ENCODE results near the gene DIO1. TPM values are rescaled to one million over a fixed set of nuclear protein-coding genes. Genes with fewer than 3 reads are reported as not detected.
A peak's percentile ranks its signal among the peaks of the same experiment; 100 is the strongest.

DIO1 gene
- total RNA-seq, 1 experiment from 2014 or later: 0.28 TPM

GRCh38 chr1:53949023-53949990 is 55.3 kb downstream of the DIO1 start:
- H3K27ac ChIP-seq (ENCODE audit: low read length): no peak overlapping the region
- H3K4me1 ChIP-seq (ENCODE audit: control insufficient read depth, insufficient read depth, low read length): peaks cover 26% of the 10 kb centered on the region
- TF ChIP-seq TCF7L2 (IDR thresholded peaks at IDR 0.05; ENCODE audit: low read depth, low read length) (no peak), CTCF (IDR thresholded peaks at IDR 0.05) (peak; percentile 81)
- H3K27me3 ChIP-seq (ENCODE audit: control insufficient read depth, insufficient read depth, low read length): no peaks in the 10 kb centered on the region
- peaks cover 5% of the 10 kb centered on the region for H3K36me3 ChIP-seq (ENCODE audit: control insufficient read depth, insufficient read depth, low read length)
- ChIA-PET POLR2A (interaction anchor here (0.6 kb wide), 1 partner anchor 164 kb away, joined by 3 read pairs; no protein-coding TSS in a partner anchor), CTCF (interaction anchor here (0.6 kb wide), 1 partner anchor 13 kb away, joined by 3 read pairs; no protein-coding TSS in a partner anchor)
- TSS peak; percentile 57 for BruUV-seq (replicated peaks)
- ATAC-seq: no peak
- DNase-seq (ENCODE audit: low read depth, low spot score): no peak
- in situ Hi-C loops (cut with HindIII; ENCODE audit: low pct_unique_long_range_greater_than_20kb, low sequenced_read_pairs) (no loop called here), intact Hi-C loops (cut with micrococcal nuclease; ENCODE audit: unreplicated experiment) (loop anchor here (2.0 to 5.0 kb wide), 2 partner anchors 71 to 87 kb away; no protein-coding TSS in a partner anchor)
- no peaks in the 10 kb centered on the region for H3K9me3 ChIP-seq (ENCODE audit: control insufficient read depth, insufficient read depth, low read depth, low read length)
- H3K4me3 ChIP-seq (ENCODE audit: low read depth in 2 of 2, low read length in 2 of 2): no peak overlapping the region

DNA sequence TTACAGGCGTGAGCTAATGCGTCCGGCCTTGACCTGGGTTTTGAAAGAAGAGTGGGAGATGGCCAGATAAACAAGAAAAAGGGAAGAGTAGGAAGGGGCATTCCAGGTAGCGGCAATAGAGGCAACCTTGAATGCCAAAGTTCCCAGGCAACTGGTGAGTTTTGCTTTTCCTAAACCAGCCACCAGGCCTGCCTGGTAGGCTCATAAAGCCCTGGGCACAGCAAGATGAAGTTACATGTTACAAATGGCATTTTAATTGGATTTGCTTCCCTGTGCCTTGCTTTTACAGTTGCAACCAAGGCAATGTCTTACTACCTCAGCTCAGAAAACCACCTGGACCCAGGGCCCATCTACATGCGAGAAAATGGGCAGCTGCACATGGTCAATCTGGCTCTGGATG is 57.7 kb downstream of the DIO1 start:
- no peak for DNase-seq (ENCODE audit: low read depth, low spot score)
- Histone ChIP-seq H3K27me3 (ENCODE audit: control insufficient read depth, insufficient read depth, low read length) (no peaks in the 10 kb centered on the region), H3K36me3 (ENCODE audit: control insufficient read depth, insufficient read depth, low read length) (peaks cover 10% of the 10 kb centered on the region), H3K27ac (ENCODE audit: low read length) (no peak overlapping the region), H3K4me3 (ENCODE audit: low read depth in 2 of 2, low read length in 2 of 2) (no peak overlapping the region), H3K9me3 (ENCODE audit: control insufficient read depth, insufficient read depth, low read depth, low read length) (no peaks in the 10 kb centered on the region), H3K4me1 (ENCODE audit: control insufficient read depth, insufficient read depth, low read length) (peaks cover 22% of the 10 kb centered on the region)
- intact Hi-C loops (cut with micrococcal nuclease; ENCODE audit: unreplicated experiment) (no loop called here), in situ Hi-C loops (cut with HindIII; ENCODE audit: low pct_unique_long_range_greater_than_20kb, low sequenced_read_pairs) (no loop called here)
- ChIA-PET CTCF (no interaction called here), POLR2A (interaction anchor here (0.6 kb wide), 1 partner anchor 508 kb away, joined by 4 read pairs; no protein-coding TSS in a partner anchor)
- BruUV-seq (replicated peaks): no TSS peak
- TF ChIP-seq TCF7L2 (IDR thresholded peaks at IDR 0.05; ENCODE audit: low read depth, low read length): no peak
- no peak for TF ChIP-seq REST (IDR thresholded peaks at IDR 0.05; ENCODE audit: insufficient read depth in 1 of 2, low read depth in 2 of 2, low read length in 1 of 2)
- no peak for TF ChIP-seq CTCF (IDR thresholded peaks at IDR 0.05)
- TF ChIP-seq SIN3A (IDR thresholded peaks at IDR 0.05; ENCODE audit: borderline replicate concordance, insufficient read depth, low read depth, low read length): no peak
- TF ChIP-seq POLR2AphosphoS5 (IDR thresholded peaks at IDR 0.05; ENCODE audit: low read depth, low read length): no peak
- no peak for ATAC-seq

All from Panc1 (cell line).